K562 (cell line): ENCODE results near the gene EML5. TPM values are rescaled to one million over a fixed set of nuclear protein-coding genes. Genes with fewer than 3 reads are reported as not detected.

ENCODE experiments used
- ATAC-seq: fragments of 200-7000 bp; cut with Tn5 transposase; 3 replicates; pipeline ENCODE4 v1.9.1; 2020; ENCODE audit warnings: moderate library complexity
- BruUV-seq: library from RNA; stranded (reverse); fragments of 400-500 nt; replicated peaks from 2 replicates; lab custom pipeline; 2021; lab: Mats Ljungman, UMichigan
- CTCF ChIA-PET: fragments of 300-600 bp; formaldehyde crosslinking; extraction: SDS; loops from one replicate; lab custom pipeline; 2021; ENCODE audit warnings: low intra/inter-chr PET ratio; lab: Yijun Ruan, JAX
- POLR2A ChIA-PET: fragments of 300-600, 350-650 bp; sonication (Branson Sonifier 250); formaldehyde crosslinking; extraction: SDS; loops from one replicate; lab custom pipeline; 2021; ENCODE audit warnings: antibody characterized with exemption, inconsistent platforms; lab: Yijun Ruan, JAX
- DNase-seq, 4 experiments: peaks; one replicate each; pipeline versions ENCODE4 v3.0.0 to v3.0.0-alpha.2; 2011 to 2018; ENCODE audit warnings: low spot score in 3 of 4, mixed read lengths in 3 of 4; ENCODE audit errors: extremely low read depth in 1 of 4
- FAIRE-seq: peaks from 2 replicates; lab custom pipeline; 2011; peaks lifted over from hg19 to GRCh38; lab: Jason Lieb, UNC
- H2AFZ ChIP-seq: 2 replicates; pipeline ENCODE4 v1.6.0; 2011; ENCODE audit warnings: low read depth, low read length, control low read depth, inconsistent platforms
- H3K27ac ChIP-seq: fragments of 200-600 bp; 3 replicates; pipeline ENCODE4 v1.8.0; 2011; ENCODE audit warnings: low read depth, mild to moderate bottlenecking, control low read depth, inconsistent platforms, low read length, moderate library complexity, mixed read lengths; ENCODE audit errors: extremely low read depth
- H3K27me3 ChIP-seq, 2 experiments: fragments of 300-600 bp in 1 of 2; 2 replicates in 1 of 2; 3 replicates in 1 of 2; pipeline versions ENCODE4 v1.6.0 to v1.8.0; 2011; ENCODE audit warnings: inconsistent platforms in 2 of 2, low read length in 2 of 2, mild to moderate bottlenecking in 1 of 2, mixed read lengths in 1 of 2, moderate library complexity in 1 of 2; ENCODE audit not compliant: control insufficient read depth in 2 of 2, insufficient read depth in 2 of 2
- H3K36me3 ChIP-seq: fragments of 300-600 bp; 3 replicates; pipeline ENCODE4 v1.8.0; 2011; ENCODE audit warnings: mild to moderate bottlenecking, low read length, inconsistent platforms; ENCODE audit not compliant: control insufficient read depth, insufficient read depth
- H3K4me1 ChIP-seq, 2 experiments: fragments of 200-600 bp in 1 of 2; replicated peaks in 1 of 2; 2 replicates in 1 of 2; 3 replicates in 1 of 2; pipeline versions ENCODE4 v1.5.1 to v1.8.0; 2011; ENCODE audit warnings: inconsistent platforms in 2 of 2, low read length in 2 of 2, mild to moderate bottlenecking in 1 of 2, mixed read lengths in 1 of 2, moderate library complexity in 1 of 2; ENCODE audit not compliant: control insufficient read depth in 2 of 2, insufficient read depth in 2 of 2
- H3K4me2 ChIP-seq: 2 replicates; pipeline ENCODE4 v1.6.1; 2011; ENCODE audit warnings: low read length, control low read depth, inconsistent platforms, mixed read lengths; ENCODE audit not compliant: insufficient read depth
- H3K4me3 ChIP-seq: fragments of 200-600 bp; sonication (generic), shearing (Covaris generic); 2 replicates; pipeline ENCODE4 v1.5.1; 2016; ENCODE audit warnings: control low read depth, inconsistent platforms
- H3K79me2 ChIP-seq: fragments of 200-600 bp; 3 replicates; pipeline ENCODE4 v1.8.0; 2011; ENCODE audit warnings: low read length, inconsistent platforms; ENCODE audit not compliant: control insufficient read depth, insufficient read depth
- H3K9ac ChIP-seq, 2 experiments: 2 replicates each; pipeline versions ENCODE4 v1.6.0 to v1.6.1; 2011; ENCODE audit warnings: low read depth in 2 of 2, low read length in 2 of 2, control low read depth in 1 of 2, inconsistent platforms in 1 of 2, mild to moderate bottlenecking in 1 of 2, mixed read lengths in 1 of 2; ENCODE audit not compliant: insufficient read depth in 1 of 2
- H3K9me1 ChIP-seq: one replicate; pipeline ENCODE4 v1.6.0; 2011; ENCODE audit warnings: inconsistent platforms, mild to moderate bottlenecking, low read length, moderate library complexity; ENCODE audit not compliant: control insufficient read depth, insufficient read depth
- H3K9me3 ChIP-seq: replicated peaks from 2 replicates; pipeline ENCODE4 v1.5.1; 2011; ENCODE audit warnings: low read depth, low read length, inconsistent platforms; ENCODE audit not compliant: control insufficient read depth, insufficient read depth
- H4K20me1 ChIP-seq: replicated peaks from 2 replicates; pipeline ENCODE4 v1.6.1; 2011; ENCODE audit warnings: low read length, inconsistent platforms, mixed read lengths; ENCODE audit not compliant: control insufficient read depth, insufficient read depth
- CBFA2T2 ChIP-seq: fragments of 450-650 bp; conservative IDR thresholded peaks from 2 replicates; pipeline ENCODE4 v1.6.1; 2017; ENCODE audit warnings: mild to moderate bottlenecking
- EWSR1 ChIP-seq: fragments of 450-650 bp; IDR thresholded peaks from 2 replicates; pipeline ENCODE4 v1.6.1; 2018; ENCODE audit warnings: borderline replicate concordance, mild to moderate bottlenecking, low read depth, moderate library complexity; ENCODE audit not compliant: partially characterized antibody
- OTX1 ChIP-seq: fragments of 450-650 bp; formaldehyde crosslinking; IDR thresholded peaks from 2 replicates; pipeline ENCODE4 v1.4.0; 2022; ENCODE audit warnings: mild to moderate bottlenecking
- SRSF9 ChIP-seq: fragments of 200-400 bp; formaldehyde crosslinking; IDR thresholded peaks from 2 replicates; pipeline ENCODE4 v1.6.1; 2017; ENCODE audit warnings: low read depth, low read length, borderline replicate concordance
- ZNF121 ChIP-seq: sonication (generic); formaldehyde crosslinking; conservative IDR thresholded peaks from 2 replicates; pipeline ENCODE4 v1.8.0; 2022; ENCODE audit warnings: missing genetic modification reagents
- WGBS: fragments of 100-300 bp; shearing (Covaris generic); methylation state at CpG from one replicate; pipeline ENCODE4 v1.1.6; 2016; ENCODE audit warnings: low coverage, mixed read lengths; ENCODE audit not compliant: insufficient coverage; ENCODE audit errors: missing lambda C conversion rate; 5-methylcytosine and 5-hydroxymethylcytosine counted together
- in situ Hi-C: fragments of 300-500 bp; cut with MboI; formaldehyde crosslinking; loops from 4 replicates; pipeline ENCODE4 v1.15.0; 2018; ENCODE audit warnings: inconsistent platforms, mixed read lengths
- intact Hi-C: fragments of 100-400 bp; cut with micrococcal nuclease; formaldehyde crosslinking; loops from 2 replicates; pipeline ENCODE4 v1.14.2; 2022
- polyA plus RNA-seq, 8 experiments: library from polyadenylated mRNA; depleted of rRNA in 4 of 8; stranded (reverse) in 5 of 8; unstranded in 3 of 8; fragments of >200 nt; fragmentation: Nextera tagmentation in 2 of 8; fragmentation: Illumina TruSeq in 1 of 8; extraction: Ambion mirVana in 2 of 8; extraction: Trizol in 1 of 8; gene quantifications; 2 replicates each; pipeline versions ENCODE4 v1.2.1 to v1.2.3, GENCODE V29; 2011 to 2014; ENCODE audit warnings: inconsistent platforms in 1 of 8, missing spikeins in 1 of 8
- total RNA-seq, 7 experiments: library from RNA; depleted of rRNA in 6 of 7; stranded (reverse); fragments of >200 nt in 6 of 7; fragmentation: Illumina TruSeq in 2 of 7; extraction: Trizol in 2 of 7; gene quantifications; 2 replicates each; pipeline versions ENCODE4 v1.2.1 to v1.2.3, GENCODE V29; 2011 to 2021; ENCODE audit warnings: low replicate concordance in 1 of 7
- TF ChIP-seq, protein P1 (sequence below), 2 experiments: fragments of 150-350 bp in 1 of 2; IDR thresholded peaks; 2 replicates each; pipeline ENCODE4 v1.6.1; 2012 to 2016; ENCODE audit warnings: low read depth in 2 of 2, low read length in 2 of 2, mild to moderate bottlenecking in 1 of 2, moderate library complexity in 1 of 2

The EML5 gene
- total and polyA plus RNA-seq, 9 of the 15 experiments (the other 6 are each of a cell fraction or from before 2014, with no cell fraction given): 0.06 to 0.34 (median 0.22) TPM

DNA sequence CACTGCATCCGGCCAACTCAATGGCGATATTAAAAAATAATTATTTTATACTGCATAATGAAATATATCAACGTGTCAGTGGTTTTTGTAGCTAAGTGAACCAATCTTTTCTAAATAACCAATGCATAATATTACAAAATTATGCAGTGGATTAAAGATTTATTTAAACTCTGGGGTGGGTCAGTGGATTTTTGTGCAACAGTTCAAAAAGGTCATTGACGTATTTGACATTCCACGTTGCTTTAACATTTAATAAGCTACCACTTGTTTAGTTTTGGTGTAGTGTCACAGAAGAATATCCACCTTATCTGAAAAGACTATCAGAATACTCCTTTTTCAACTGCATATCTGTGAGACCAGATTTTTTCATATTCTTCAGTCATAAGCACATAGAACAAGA lies 227.3 kb downstream of the EML5 start:
- no peak for ATAC-seq
- no peak for DNase-seq
- 92% methylated on average over 4 of the region's 5 CpGs for WGBS
- CTCF ChIA-PET: no interaction called here
- POLR2A ChIA-PET: interaction anchor here (0.9 kb wide), 1 partner anchor 13 kb away, joined by 3 read pairs; no protein-coding TSS in a partner anchor
- Histone ChIP-seq H4K20me1 (no peaks in the 10 kb centered on the region), H3K9me1 (no peaks in the 10 kb centered on the region), H3K4me2 (no peak overlapping the region), H3K27ac (no peak overlapping the region), H3K27me3 (no peaks in the 10 kb centered on the region), H3K36me3 (peaks cover 46% of the 10 kb centered on the region), H3K4me1 (peaks cover 0 to 6% of the 10 kb centered on the region in 2 experiments; a peak in 4 of 5 replicates), H3K4me3 (no peak overlapping the region), H3K9ac (no peak overlapping the region), H3K9me3 (no peaks in the 10 kb centered on the region), H2AFZ (no peak overlapping the region), H3K79me2 (peaks cover 25% of the 10 kb centered on the region)
- TF ChIP-seq SRSF9: no peak
- TF ChIP-seq EWSR1: no peak
- TF ChIP-seq OTX1 (CRISPR knock-in tag): no peak
- FAIRE-seq: no peak
- in situ Hi-C loops: loop anchor here (25.0 kb wide), 1 partner anchor 578 kb away; the partner anchor contains the start of gene GALC
- intact Hi-C loops: no loop called here
- no TSS peak for BruUV-seq

DNA sequence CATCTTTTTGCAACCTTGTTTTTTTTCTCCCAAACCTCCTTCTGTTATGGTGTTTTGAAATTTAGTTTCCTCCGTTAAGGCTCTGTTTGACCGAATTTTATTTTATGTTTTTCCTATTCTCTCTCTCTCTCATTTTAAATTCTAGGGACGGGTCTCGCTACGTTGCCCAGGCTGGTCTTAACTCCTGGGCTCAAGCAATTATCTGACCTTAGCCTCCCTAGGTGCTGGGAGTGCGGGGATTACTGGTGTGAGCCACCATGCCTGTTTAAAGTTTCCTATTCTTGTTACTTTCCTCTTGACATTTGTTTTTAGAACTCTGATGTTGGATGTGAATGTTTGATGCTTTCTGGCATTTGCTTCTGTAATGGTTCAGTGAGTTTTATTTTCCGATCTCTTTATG lies 228.9 kb downstream of the EML5 start:
- BruUV-seq: no TSS peak
- H3K4me3 ChIP-seq: peak overlapping the region; percentile 90
- H3K9ac ChIP-seq: peak overlapping the region; percentile 46 to 84; a peak in 3 of 4 replicates
- intact Hi-C loops: loop anchor here (5.0 kb wide), 3 partner anchors 377 to 542 kb away; no protein-coding TSS in a partner anchor
- no peak overlapping the region for H2AFZ ChIP-seq
- peaks cover 25% of the 10 kb centered on the region for H3K79me2 ChIP-seq
- ATAC-seq: no peak
- DNase-seq: peak in 1 of 4 experiments; percentile 9
- TF ChIP-seq ZNF121 (CRISPR knock-in tag): peak; percentile 61
- TF ChIP-seq, protein P1, sequence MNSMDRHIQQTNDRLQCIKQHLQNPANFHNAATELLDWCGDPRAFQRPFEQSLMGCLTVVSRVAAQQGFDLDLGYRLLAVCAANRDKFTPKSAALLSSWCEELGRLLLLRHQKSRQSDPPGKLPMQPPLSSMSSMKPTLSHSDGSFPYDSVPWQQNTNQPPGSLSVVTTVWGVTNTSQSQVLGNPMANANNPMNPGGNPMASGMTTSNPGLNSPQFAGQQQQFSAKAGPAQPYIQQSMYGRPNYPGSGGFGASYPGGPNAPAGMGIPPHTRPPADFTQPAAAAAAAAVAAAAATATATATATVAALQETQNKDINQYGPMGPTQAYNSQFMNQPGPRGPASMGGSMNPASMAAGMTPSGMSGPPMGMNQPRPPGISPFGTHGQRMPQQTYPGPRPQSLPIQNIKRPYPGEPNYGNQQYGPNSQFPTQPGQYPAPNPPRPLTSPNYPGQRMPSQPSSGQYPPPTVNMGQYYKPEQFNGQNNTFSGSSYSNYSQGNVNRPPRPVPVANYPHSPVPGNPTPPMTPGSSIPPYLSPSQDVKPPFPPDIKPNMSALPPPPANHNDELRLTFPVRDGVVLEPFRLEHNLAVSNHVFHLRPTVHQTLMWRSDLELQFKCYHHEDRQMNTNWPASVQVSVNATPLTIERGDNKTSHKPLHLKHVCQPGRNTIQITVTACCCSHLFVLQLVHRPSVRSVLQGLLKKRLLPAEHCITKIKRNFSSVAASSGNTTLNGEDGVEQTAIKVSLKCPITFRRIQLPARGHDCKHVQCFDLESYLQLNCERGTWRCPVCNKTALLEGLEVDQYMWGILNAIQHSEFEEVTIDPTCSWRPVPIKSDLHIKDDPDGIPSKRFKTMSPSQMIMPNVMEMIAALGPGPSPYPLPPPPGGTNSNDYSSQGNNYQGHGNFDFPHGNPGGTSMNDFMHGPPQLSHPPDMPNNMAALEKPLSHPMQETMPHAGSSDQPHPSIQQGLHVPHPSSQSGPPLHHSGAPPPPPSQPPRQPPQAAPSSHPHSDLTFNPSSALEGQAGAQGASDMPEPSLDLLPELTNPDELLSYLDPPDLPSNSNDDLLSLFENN (IDR thresholded peaks at IDR 0.05; ENCODE audit: low read depth in 2 of 2, low read length in 2 of 2): no peak
- TF ChIP-seq CBFA2T2: no peak
- H3K4me2 ChIP-seq: peak overlapping the region; percentile 71
- H3K9me1 ChIP-seq: no peaks in the 10 kb centered on the region
- 0 out of 3 replicates have a peak overlapping the region, but pooled peaks have one; percentile 87 for H3K27ac ChIP-seq
- H3K9me3 ChIP-seq: no peaks in the 10 kb centered on the region
- no peaks in the 10 kb centered on the region for H3K27me3 ChIP-seq
- in situ Hi-C loops: loop anchor here (25.0 kb wide), 1 partner anchor 577 kb away; the partner anchor contains the start of gene GALC
- H4K20me1 ChIP-seq: no peaks in the 10 kb centered on the region
- H3K36me3 ChIP-seq: peaks cover 30% of the 10 kb centered on the region
- FAIRE-seq: no peak
- ChIA-PET CTCF (no interaction called here), POLR2A (no interaction called here)
- WGBS: 3% methylated on average over 6 of the region's 7 CpGs
- peaks cover 0 to 6% of the 10 kb centered on the region in 2 experiments; a peak in 4 of 5 replicates for H3K4me1 ChIP-seq
